ENCODE measurements around the gene CMTM1.
A peak's percentile ranks its signal among the peaks of the same experiment; 100 is the strongest.
"Not testable (repeated sequence)": the region's sequence is repeated elsewhere in the genome, so short reads cannot be mapped to it uniquely, and the experiment has no call there.

Gene CMTM1

DNA sequence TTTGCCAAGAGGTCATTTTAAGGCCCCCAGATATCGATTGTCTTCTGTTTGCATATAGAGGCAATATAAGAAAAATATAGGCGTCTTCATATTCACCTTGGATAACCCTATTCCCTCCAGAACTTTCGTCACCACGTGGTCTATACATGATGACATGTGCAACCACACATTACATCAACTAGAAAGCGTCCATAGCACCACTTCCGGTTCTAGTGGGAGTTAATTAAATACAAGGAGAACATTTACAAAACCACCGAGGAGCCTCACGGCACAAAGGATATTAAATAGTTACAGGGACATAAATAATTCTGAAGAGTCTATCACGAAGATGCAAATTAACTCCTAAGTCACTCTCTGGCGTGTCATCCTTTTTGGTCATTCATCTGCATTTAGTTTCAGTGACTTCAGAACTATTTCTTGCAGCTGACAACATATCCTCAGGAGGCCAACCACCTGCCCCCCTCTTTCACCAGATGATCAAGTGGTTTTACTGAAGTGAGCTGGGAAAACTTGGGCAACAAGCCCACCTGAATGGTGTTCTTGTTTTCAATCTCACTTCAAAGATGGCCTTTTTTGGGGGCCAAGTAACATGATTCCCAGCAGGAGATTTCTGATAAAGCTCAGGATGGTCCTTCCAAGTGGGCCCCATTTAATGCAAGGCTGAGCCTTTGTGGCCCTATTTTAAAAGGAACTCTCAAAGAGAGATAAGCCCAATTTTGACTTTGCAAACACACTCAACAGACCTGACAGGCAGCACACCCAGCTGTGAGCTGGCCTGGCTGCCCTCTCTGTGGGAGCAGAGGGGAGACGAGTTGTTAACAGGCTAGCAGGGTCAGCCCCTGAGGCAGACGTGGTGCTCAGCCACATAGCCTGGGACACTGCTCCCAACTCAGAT, 53.5 kb downstream of the CMTM1 start:
- no peak for TF ChIP-seq CTCF (conservative IDR thresholded peaks at IDR 0.05; ENCODE audit: control insufficient read depth, insufficient read depth, low read depth, low read length)
- peak; percentile 93 for DNase-seq (ENCODE audit: low read depth)
- no peak overlapping the region for H3K4me3 ChIP-seq (ENCODE audit: control insufficient read depth, low read depth, low read length)

DNA sequence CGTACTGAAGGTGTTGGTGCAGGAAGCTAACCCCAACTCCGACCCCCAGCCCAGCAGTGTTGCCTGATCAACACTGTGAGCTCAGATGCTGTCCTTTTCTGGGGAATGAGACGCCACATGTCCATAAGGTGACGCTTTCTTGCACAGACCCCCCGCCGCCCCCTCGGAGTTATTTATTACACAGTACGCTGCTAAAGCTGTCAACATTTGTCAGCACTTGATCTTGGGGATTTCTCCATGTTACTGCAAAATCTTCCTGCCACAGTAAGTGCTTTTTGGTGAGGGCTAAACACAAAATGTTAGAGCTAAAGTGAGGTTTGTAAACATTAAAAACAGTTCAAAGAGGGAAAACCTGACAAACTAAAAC, 54.2 kb downstream of the CMTM1 start:
- no peak overlapping the region for H3K4me3 ChIP-seq (ENCODE audit: control insufficient read depth, low read depth, low read length)
- no peak for DNase-seq (ENCODE audit: low read depth)
- no peak for TF ChIP-seq CTCF (conservative IDR thresholded peaks at IDR 0.05; ENCODE audit: control insufficient read depth, insufficient read depth, low read depth, low read length)

DNA sequence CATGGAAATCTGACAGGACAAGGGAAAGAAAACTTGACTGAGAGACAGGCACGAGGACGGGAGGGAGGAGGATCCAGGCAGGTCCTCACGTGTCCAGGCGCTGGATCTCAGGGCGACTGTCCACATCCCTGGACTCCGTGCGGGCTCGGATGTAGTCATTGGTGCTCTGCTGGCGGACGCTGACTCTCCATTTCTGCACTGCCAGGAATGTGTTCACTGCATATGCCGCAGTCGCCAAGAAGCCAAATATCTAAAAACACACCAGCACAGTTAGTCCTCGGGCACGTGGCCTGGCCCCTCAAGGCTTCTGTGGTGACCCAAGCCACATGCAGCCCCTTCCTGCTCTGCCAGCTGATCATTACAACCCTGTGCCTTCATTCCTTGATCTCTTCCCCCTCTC, 55.7 kb downstream of the CMTM1 start:
- no peak for TF ChIP-seq CTCF (conservative IDR thresholded peaks at IDR 0.05; ENCODE audit: control insufficient read depth, insufficient read depth, low read depth, low read length)
- H3K4me3 ChIP-seq (ENCODE audit: control insufficient read depth, low read depth, low read length), result no peak overlapping the region
- DNase-seq (ENCODE audit: low read depth), result no peak

- peak; percentile 63 for DNase-seq (ENCODE audit: low read depth)
- no peak for TF ChIP-seq CTCF (conservative IDR thresholded peaks at IDR 0.05; ENCODE audit: control insufficient read depth, insufficient read depth, low read depth, low read length)
- no peak overlapping the region for H3K4me3 ChIP-seq (ENCODE audit: control insufficient read depth, low read depth, low read length)
These were observed 56.6 kb downstream of the CMTM1 start for GRCh38 chr16:66622863-66623262.

- no peak for TF ChIP-seq CTCF (conservative IDR thresholded peaks at IDR 0.05; ENCODE audit: control insufficient read depth, insufficient read depth, low read depth, low read length)
- H3K4me3 ChIP-seq (ENCODE audit: control insufficient read depth, low read depth, low read length), result no peak overlapping the region
- DNase-seq (ENCODE audit: low read depth), result peak; percentile 25
These were observed 57.5 kb downstream of the CMTM1 start for GRCh38 chr16:66623755-66624154.

- H3K4me3 ChIP-seq (ENCODE audit: control insufficient read depth, low read depth, low read length); DNase-seq (ENCODE audit: low read depth): not testable (repeated sequence)
These were observed 61.6 kb downstream of the CMTM1 start for GRCh38 chr16:66627611-66628378.
